Middle frontal gyrus (tissue), 1 donor: ENCODE data around the gene CHI3L2.
"Not testable (repeated sequence)": the region's sequence is repeated elsewhere in the genome, so short reads cannot be mapped to it uniquely, and the experiment has no call there.

Experiments used
- DNase-seq: peaks from one replicate; pipeline ENCODE4 v3.0.0-alpha.2; 2015; ENCODE audit warnings: low spot score; ENCODE audit errors: extremely low spot score

CHI3L2 gene

GRCh38 chr1:111202366-111202706, 25.2 kb upstream of the CHI3L2 start:
- DNase-seq, result no peak

- no peak for DNase-seq
Observed at GRCh38 chr1:111202707-111203623, 24.5 kb upstream of the CHI3L2 start.

GRCh38 chr1:111203681-111204200, 23.8 kb upstream of the CHI3L2 start:
- no peak for DNase-seq

- DNase-seq, result no peak
Observed at GRCh38 chr1:111204201-111204982, 23.1 kb upstream of the CHI3L2 start.

GRCh38 chr1:111204983-111205713, 22.4 kb upstream of the CHI3L2 start:
- no peak for DNase-seq

- no peak for DNase-seq
Observed at GRCh38 chr1:111205714-111206050, 21.8 kb upstream of the CHI3L2 start.

GRCh38 chr1:111208921-111209320, 18.6 kb upstream of the CHI3L2 start:
- no peak for DNase-seq

GRCh38 chr1:111209622-111210021, 17.9 kb upstream of the CHI3L2 start:
- no peak for DNase-seq

GRCh38 chr1:111211921-111212320, 15.6 kb upstream of the CHI3L2 start:
- no peak for DNase-seq

GRCh38 chr1:111212634-111213335, 14.7 kb upstream of the CHI3L2 start:
- no peak for DNase-seq

- no peak for DNase-seq
Observed at GRCh38 chr1:111213412-111213811, 14.1 kb upstream of the CHI3L2 start.

GRCh38 chr1:111214074-111214801, 13.3 kb upstream of the CHI3L2 start:
- no peak for DNase-seq

GRCh38 chr1:111214884-111215283, 12.6 kb upstream of the CHI3L2 start:
- DNase-seq, result no peak

GRCh38 chr1:111215285-111215684, 12.2 kb upstream of the CHI3L2 start:
- DNase-seq, result not testable (repeated sequence)

GRCh38 chr1:111216751-111217150, 10.8 kb upstream of the CHI3L2 start:
- no peak for DNase-seq

- DNase-seq, result no peak
Observed at GRCh38 chr1:111217183-111217910, 10.2 kb upstream of the CHI3L2 start.

GRCh38 chr1:111218701-111219556, 8.6 kb upstream of the CHI3L2 start:
- no peak for DNase-seq

GRCh38 chr1:111219557-111220286, 7.8 kb upstream of the CHI3L2 start:
- DNase-seq, result peak; percentile 21
